ENCODE results near the gene EIF5. TPM values are rescaled to one million over a fixed set of nuclear protein-coding genes. Genes with fewer than 3 reads are reported as not detected.

The EIF5 gene
- total RNA-seq, 1 donor, result 197 TPM

GRCh38 chr14:103347091-103347815, 13.2 kb downstream of the EIF5 start:
- DNase-seq (ENCODE audit: insufficient read length, low spot score, missing footprints), result no peak
- Histone ChIP-seq H3K79me2 (ENCODE audit: insufficient read depth, low read length) (no peaks in the 10 kb centered on the region), H3K4me1 (ENCODE audit: insufficient read depth, low read length) (peaks cover 13% of the 10 kb centered on the region), H3K4me2 (ENCODE audit: insufficient read depth, low read length) (no peak overlapping the region), H3K9me3 (ENCODE audit: low read depth, low read length) (no peaks in the 10 kb centered on the region), H3K36me3 (ENCODE audit: insufficient read depth, low read length) (peaks cover 28% of the 10 kb centered on the region), H3K27me3 (ENCODE audit: insufficient read depth, low read length) (no peaks in the 10 kb centered on the region), H3K4me3 (ENCODE audit: insufficient read depth, low read length) (no peak overlapping the region), H4K20me1 (ENCODE audit: insufficient read depth, low read length) (peaks cover 4% of the 10 kb centered on the region), H3K27ac (ENCODE audit: low read depth, low read length) (no peak overlapping the region), H2AFZ (ENCODE audit: low read length) (no peak overlapping the region)
- no peak for TF ChIP-seq CTCF (IDR thresholded peaks at IDR 0.05; ENCODE audit: extremely low read depth, low read depth, low read length)

- no peaks in the 10 kb centered on the region for H3K9me3 ChIP-seq (ENCODE audit: low read depth, low read length)
- no peak overlapping the region for H3K4me2 ChIP-seq (ENCODE audit: insufficient read depth, low read length)
- no peaks in the 10 kb centered on the region for H3K79me2 ChIP-seq (ENCODE audit: insufficient read depth, low read length)
- H3K27ac ChIP-seq (ENCODE audit: low read depth, low read length), result no peak overlapping the region
- peaks cover 19% of the 10 kb centered on the region for H3K36me3 ChIP-seq (ENCODE audit: insufficient read depth, low read length)
- H3K4me1 ChIP-seq (ENCODE audit: insufficient read depth, low read length), result peaks cover 13% of the 10 kb centered on the region
- H3K4me3 ChIP-seq (ENCODE audit: insufficient read depth, low read length), result no peak overlapping the region
- DNase-seq (ENCODE audit: insufficient read length, low spot score, missing footprints), result no peak
- peaks cover 3% of the 10 kb centered on the region for H4K20me1 ChIP-seq (ENCODE audit: insufficient read depth, low read length)
- TF ChIP-seq CTCF (IDR thresholded peaks at IDR 0.05; ENCODE audit: extremely low read depth, low read depth, low read length), result no peak
- H3K27me3 ChIP-seq (ENCODE audit: insufficient read depth, low read length), result no peaks in the 10 kb centered on the region
- no peak overlapping the region for H2AFZ ChIP-seq (ENCODE audit: low read length)
These were observed 14.1 kb downstream of the EIF5 start for GRCh38 chr14:103348154-103348553.

GRCh38 chr14:103349982-103350381, 15.9 kb downstream of the EIF5 start:
- TF ChIP-seq CTCF (IDR thresholded peaks at IDR 0.05; ENCODE audit: extremely low read depth, low read depth, low read length), result no peak
- DNase-seq (ENCODE audit: insufficient read length, low spot score, missing footprints), result no peak
- Histone ChIP-seq H3K36me3 (ENCODE audit: insufficient read depth, low read length) (peaks cover under 1% of the 10 kb centered on the region), H3K27ac (ENCODE audit: low read depth, low read length) (no peak overlapping the region), H4K20me1 (ENCODE audit: insufficient read depth, low read length) (peaks cover 3% of the 10 kb centered on the region), H3K4me2 (ENCODE audit: insufficient read depth, low read length) (no peak overlapping the region), H3K4me3 (ENCODE audit: insufficient read depth, low read length) (no peak overlapping the region), H3K4me1 (ENCODE audit: insufficient read depth, low read length) (peaks cover 11% of the 10 kb centered on the region), H3K9me3 (ENCODE audit: low read depth, low read length) (no peaks in the 10 kb centered on the region), H3K79me2 (ENCODE audit: insufficient read depth, low read length) (no peaks in the 10 kb centered on the region), H3K27me3 (ENCODE audit: insufficient read depth, low read length) (no peaks in the 10 kb centered on the region), H2AFZ (ENCODE audit: low read length) (no peak overlapping the region)

GRCh38 chr14:103353362-103353761, 19.3 kb downstream of the EIF5 start:
- H3K4me2 ChIP-seq (ENCODE audit: insufficient read depth, low read length), result no peak overlapping the region
- DNase-seq (ENCODE audit: insufficient read length, low spot score, missing footprints), result no peak
- H3K27me3 ChIP-seq (ENCODE audit: insufficient read depth, low read length), result no peaks in the 10 kb centered on the region
- H2AFZ ChIP-seq (ENCODE audit: low read length), result no peak overlapping the region
- no peaks in the 10 kb centered on the region for H4K20me1 ChIP-seq (ENCODE audit: insufficient read depth, low read length)
- no peaks in the 10 kb centered on the region for H3K79me2 ChIP-seq (ENCODE audit: insufficient read depth, low read length)
- no peaks in the 10 kb centered on the region for H3K36me3 ChIP-seq (ENCODE audit: insufficient read depth, low read length)
- TF ChIP-seq CTCF (IDR thresholded peaks at IDR 0.05; ENCODE audit: extremely low read depth, low read depth, low read length), result no peak
- H3K9me3 ChIP-seq (ENCODE audit: low read depth, low read length), result no peaks in the 10 kb centered on the region
- no peak overlapping the region for H3K27ac ChIP-seq (ENCODE audit: low read depth, low read length)
- H3K4me1 ChIP-seq (ENCODE audit: insufficient read depth, low read length), result no peaks in the 10 kb centered on the region
- H3K4me3 ChIP-seq (ENCODE audit: insufficient read depth, low read length), result no peak overlapping the region

Measured in osteoblast (primary cell).